B cell (primary cell): ENCODE results near the gene TADA2A. TPM values are rescaled to one million over a fixed set of nuclear protein-coding genes. Genes with fewer than 3 reads are reported as not detected.

Source experiments
- ATAC-seq: fragments of 200-7000 bp; cut with Tn5 transposase; one replicate; pipeline ENCODE4 v1.10.0; 2021; ENCODE audit warnings: low read depth, mild to moderate bottlenecking, moderate number of reproducible peaks, moderate library complexity
- CTCF ChIA-PET: fragments of 350-600 bp; sonication (Branson Sonifier 250); formaldehyde crosslinking; loops from one replicate; lab custom pipeline; 2021; ENCODE audit warnings: antibody characterized with exemption, inconsistent platforms; lab: Charles Lee
- POLR2A ChIA-PET: fragments of 350-600 bp; sonication (Branson Sonifier 250); formaldehyde crosslinking; loops from one replicate; lab custom pipeline; 2021; ENCODE audit warnings: antibody characterized with exemption; lab: Charles Lee
- DNase-seq: peaks from one replicate; pipeline ENCODE4 v3.0.0; 2013
- H2AFZ ChIP-seq: 2 replicates; pipeline ENCODE4 v1.6.1; 2012; ENCODE audit warnings: mild to moderate bottlenecking, low read depth, low read length; ENCODE audit not compliant: insufficient read depth, poor library complexity, severe bottlenecking
- H3K27ac ChIP-seq, 2 donors: 1 replicate in 1 of 2; 2 replicates in 1 of 2; pipeline ENCODE4 v1.5.1; 2012 to 2013; ENCODE audit warnings: low read length in 2 of 2, mild to moderate bottlenecking in 2 of 2, moderate library complexity in 1 of 2
- H3K27me3 ChIP-seq, 4 experiments: fragments of 200-600 bp in 1 of 4; sonication (generic) in 1 of 4; replicated peaks in 1 of 4; 1 replicate in 2 of 4; 2 replicates in 2 of 4; pipeline versions ENCODE4 v1.6.1 to v1.7.0; 2013 to 2016; ENCODE audit warnings: low read length in 3 of 4, mild to moderate bottlenecking in 2 of 4, mixed read lengths in 1 of 4, moderate library complexity in 1 of 4; ENCODE audit not compliant: insufficient read depth in 4 of 4, control insufficient read depth in 3 of 4; ENCODE audit errors: control extremely low read depth in 1 of 4
- H3K36me3 ChIP-seq, 2 experiments: replicated peaks in 1 of 2; 1 replicate in 1 of 2; 2 replicates in 1 of 2; pipeline versions ENCODE4 v1.6.1 to v1.7.1; 2013; ENCODE audit warnings: low read length in 1 of 2; ENCODE audit not compliant: insufficient read depth in 2 of 2, control insufficient read depth in 1 of 2; ENCODE audit errors: control extremely low read depth in 1 of 2, extremely low read depth in 1 of 2
- H3K4me1 ChIP-seq, 2 donors: fragments of 200-600 bp in 1 of 2; sonication (generic) in 1 of 2; 1 replicate in 1 of 2; 2 replicates in 1 of 2; pipeline versions ENCODE4 v1.5.1 to v1.6.1; 2013 to 2017; ENCODE audit warnings: low read length in 2 of 2; ENCODE audit not compliant: control insufficient read depth in 2 of 2, insufficient read depth in 2 of 2
- H3K4me2 ChIP-seq: replicated peaks from 2 replicates; pipeline ENCODE3; 2012; ENCODE audit warnings: mild to moderate bottlenecking, low read depth, low read length; ENCODE audit not compliant: poor library complexity, severe bottlenecking
- H3K4me3 ChIP-seq, 5 experiments: fragments of 200-600 bp in 1 of 5; sonication (generic) in 1 of 5; 1 replicate in 3 of 5; 2 replicates in 2 of 5; pipeline versions ENCODE4 v1.5.1 to v1.7.0; 2011 to 2016; ENCODE audit warnings: low read length in 4 of 5, mild to moderate bottlenecking in 4 of 5, low read depth in 2 of 5, control low read depth in 1 of 5, moderate library complexity in 1 of 5; ENCODE audit not compliant: insufficient read depth in 1 of 5; ENCODE audit errors: control extremely low read depth in 1 of 5, extremely low read depth in 1 of 5
- H3K79me2 ChIP-seq: fragments of 200-600 bp; sonication (generic); one replicate; pipeline ENCODE4 v1.6.0; 2016; ENCODE audit warnings: low read length; ENCODE audit not compliant: control insufficient read depth, insufficient read depth
- H3K9ac ChIP-seq: fragments of 200-600 bp; sonication (generic); 2 replicates; pipeline ENCODE4 v1.6.1; 2017; ENCODE audit warnings: mild to moderate bottlenecking, low read length, moderate library complexity
- H3K9me3 ChIP-seq, 3 donors: one replicate each; pipeline versions ENCODE4 v1.6.1 to v1.7.1; 2013; ENCODE audit warnings: low read length in 2 of 3; ENCODE audit not compliant: control insufficient read depth in 2 of 3, insufficient read depth in 1 of 3; ENCODE audit errors: control extremely low read depth in 1 of 3
- H4K20me1 ChIP-seq: 2 replicates; pipeline ENCODE4 v1.6.0; 2012; ENCODE audit warnings: mild to moderate bottlenecking, low read length; ENCODE audit not compliant: insufficient read depth, control insufficient read depth, poor library complexity, severe bottlenecking
- H3K27ac Mint-ChIP-seq: one replicate; pipeline ENCODE4 v1.8.0; 2021; ENCODE audit warnings: mixed read lengths
- H3K27me3 Mint-ChIP-seq: one replicate; pipeline ENCODE4 v1.8.0; 2021; ENCODE audit warnings: mixed read lengths
- H3K4me1 Mint-ChIP-seq: one replicate; pipeline ENCODE4 v1.8.0; 2021; ENCODE audit warnings: mixed read lengths
- H3K4me3 Mint-ChIP-seq: one replicate; pipeline ENCODE4 v1.8.0; 2021; ENCODE audit warnings: mixed read lengths
- H3K9me3 Mint-ChIP-seq: one replicate; pipeline ENCODE4 v1.8.0; 2022; ENCODE audit warnings: mixed read lengths; ENCODE audit not compliant: insufficient read depth
- CTCF ChIP-seq: fragments of 200-600 bp; IDR thresholded peaks from one replicate; pipeline ENCODE4 v1.8.0; 2022; ENCODE audit warnings: antibody characterized with exemption, mild to moderate bottlenecking
- EZH2 ChIP-seq: IDR thresholded peaks from 2 replicates; pipeline ENCODE4 v1.6.1; 2012; ENCODE audit warnings: borderline replicate concordance, low read depth, mild to moderate bottlenecking, moderate library complexity, low read length; ENCODE audit not compliant: insufficient read depth, poor library complexity, severe bottlenecking
- WGBS: methylation state at CpG from one replicate; pipeline ENCODE4 v1.1.5; 2013; ENCODE audit warnings: missing lambda C conversion rate; ENCODE audit not compliant: insufficient coverage; 5-methylcytosine and 5-hydroxymethylcytosine counted together
- intact Hi-C: fragments of 100-400 bp; cut with micrococcal nuclease; formaldehyde crosslinking; loops from one replicate; pipeline ENCODE4 v1.10.0; 2022
- polyA plus RNA-seq: library from polyadenylated mRNA; depleted of rRNA; stranded (reverse); fragments of >200 nt; gene quantifications from 2 replicates; pipeline ENCODE4 v1.2.3, GENCODE V29; 2012
- total RNA-seq, 2 donors: library from RNA; stranded (reverse); fragments of 120-200 nt in 1 of 2; gene quantifications; 1 replicate in 1 of 2; 2 replicates in 1 of 2; pipeline versions ENCODE4 v1.2.3 to v1.2.4, GENCODE V29; 2013 to 2022

TADA2A gene
- total and polyA plus RNA-seq, 2 donors (not counting 1 experiment from before 2014, with no cell fraction given): 10.9 to 43.3 TPM

- TF ChIP-seq CTCF (no peak), EZH2 (no peak)
- peaks cover 9 to 31% of the 10 kb centered on the region in 2 experiments for H3K36me3 ChIP-seq
- no peak overlapping the region for H3K27ac Mint-ChIP-seq
- intact Hi-C loops: no loop called here
- H3K27me3 ChIP-seq: no peaks in the 10 kb centered on the region
- no CpG with 5 or more reads among the region's 1 CpG for whole genome bisulfite sequencing
- H3K27ac ChIP-seq: no peak overlapping the region
- H3K4me1 ChIP-seq: no peaks in the 10 kb centered on the region
- POLR2A ChIA-PET: interaction anchor here (0.6 kb wide), 1 partner anchor 29 kb away, joined by 6 read pairs; no protein-coding TSS in a partner anchor
- no peak overlapping the region for H2AFZ ChIP-seq
- H4K20me1 ChIP-seq: no peaks in the 10 kb centered on the region
- no peaks in the 10 kb centered on the region for H3K9me3 ChIP-seq
- no peak for DNase-seq
- no peaks in the 10 kb centered on the region for H3K4me1 Mint-ChIP-seq
- no peak overlapping the region for H3K4me2 ChIP-seq
- H3K9me3 Mint-ChIP-seq: no peaks in the 10 kb centered on the region
- H3K4me3 Mint-ChIP-seq: no peak overlapping the region
- H3K79me2 ChIP-seq: no peaks in the 10 kb centered on the region
- H3K4me3 ChIP-seq: no peak overlapping the region
- H3K27me3 Mint-ChIP-seq: no peaks in the 10 kb centered on the region
- no peak overlapping the region for H3K9ac ChIP-seq
- no peak for ATAC-seq
- CTCF ChIA-PET: interaction anchor here (1.1 to 1.3 kb wide), 2 partner anchors 32 to 56 kb away, joined by 4 read pairs; no protein-coding TSS in a partner anchor
These were observed 22.8 kb downstream of the TADA2A start for GRCh38 chr17:37429453-37429852.

GRCh38 chr17:37430051-37430627 is 23.5 kb downstream of the TADA2A start:
- ChIA-PET CTCF (interaction anchor here (1.1 to 1.3 kb wide), 2 partner anchors 33 to 57 kb away, joined by 4 read pairs; no protein-coding TSS in a partner anchor), POLR2A (interaction anchor here (0.6 kb wide), 1 partner anchor 29 kb away, joined by 6 read pairs; no protein-coding TSS in a partner anchor)
- no peaks in the 10 kb centered on the region for H3K4me1 ChIP-seq
- H3K27me3 ChIP-seq: no peaks in the 10 kb centered on the region
- no peak overlapping the region for H3K4me3 ChIP-seq
- no CpG with 5 or more reads among the region's 1 CpG for WGBS
- ATAC-seq (no peak), DNase-seq (no peak)
- no peak for TF ChIP-seq CTCF
- no peak for TF ChIP-seq EZH2
- no peaks in the 10 kb centered on the region for H4K20me1 ChIP-seq
- Mint-ChIP-seq H3K27me3 (no peaks in the 10 kb centered on the region), H3K9me3 (no peaks in the 10 kb centered on the region), H3K4me1 (no peaks in the 10 kb centered on the region), H3K4me3 (no peak overlapping the region), H3K27ac (no peak overlapping the region)
- no peaks in the 10 kb centered on the region for H3K79me2 ChIP-seq
- no peak overlapping the region for H3K9ac ChIP-seq
- H3K4me2 ChIP-seq: no peak overlapping the region
- intact Hi-C loops: no loop called here
- no peak overlapping the region for H3K27ac ChIP-seq
- no peak overlapping the region for H2AFZ ChIP-seq
- H3K36me3 ChIP-seq: peaks cover 9 to 28% of the 10 kb centered on the region in 2 experiments
- H3K9me3 ChIP-seq: no peaks in the 10 kb centered on the region
